HEK293 (cell line): ENCODE measurements around the gene RTP1.

Source experiments
- TCF7L2 ChIP-seq: IDR thresholded peaks from 2 replicates; pipeline ENCODE4 v1.6.1; 2011; ENCODE audit warnings: low read depth, mild to moderate bottlenecking, inconsistent platforms, low read length, moderate library complexity, borderline replicate concordance
- ZBTB1 ChIP-seq: fragments of 450-650 bp; formaldehyde crosslinking; IDR thresholded peaks from 2 replicates; pipeline ENCODE4 v1.5.1; 2016; ENCODE audit warnings: missing biosample characterization, missing genetic modification characterization
- ZBTB8A ChIP-seq: fragments of 450-650 bp; formaldehyde crosslinking; IDR thresholded peaks from 2 replicates; pipeline ENCODE4 v1.5.1; 2016; ENCODE audit warnings: missing biosample characterization, missing genetic modification characterization
- ZNF561 ChIP-seq: fragments of 450-650 bp; IDR thresholded peaks from 2 replicates; pipeline ENCODE4 v1.5.1; 2018; ENCODE audit warnings: missing biosample characterization, missing genetic modification characterization, borderline replicate concordance
- ZNF626 ChIP-seq: fragments of 450-650 bp; sonication (Bioruptor Pico); formaldehyde crosslinking; IDR thresholded peaks from 2 replicates; pipeline ENCODE4 v1.5.1; 2018; ENCODE audit warnings: missing biosample characterization, missing genetic modification characterization, inconsistent platforms
- ZNF837 ChIP-seq: fragments of 450-650 bp; formaldehyde crosslinking; IDR thresholded peaks from 2 replicates; pipeline ENCODE4 v1.5.1; 2016; ENCODE audit warnings: missing biosample characterization, missing genetic modification characterization
- TF ChIP-seq, protein P1 (sequence below): fragments of 450-650 bp; formaldehyde crosslinking; IDR thresholded peaks from 2 replicates; pipeline ENCODE4 v1.5.1; 2016; ENCODE audit warnings: missing biosample characterization, missing genetic modification characterization

DNA sequence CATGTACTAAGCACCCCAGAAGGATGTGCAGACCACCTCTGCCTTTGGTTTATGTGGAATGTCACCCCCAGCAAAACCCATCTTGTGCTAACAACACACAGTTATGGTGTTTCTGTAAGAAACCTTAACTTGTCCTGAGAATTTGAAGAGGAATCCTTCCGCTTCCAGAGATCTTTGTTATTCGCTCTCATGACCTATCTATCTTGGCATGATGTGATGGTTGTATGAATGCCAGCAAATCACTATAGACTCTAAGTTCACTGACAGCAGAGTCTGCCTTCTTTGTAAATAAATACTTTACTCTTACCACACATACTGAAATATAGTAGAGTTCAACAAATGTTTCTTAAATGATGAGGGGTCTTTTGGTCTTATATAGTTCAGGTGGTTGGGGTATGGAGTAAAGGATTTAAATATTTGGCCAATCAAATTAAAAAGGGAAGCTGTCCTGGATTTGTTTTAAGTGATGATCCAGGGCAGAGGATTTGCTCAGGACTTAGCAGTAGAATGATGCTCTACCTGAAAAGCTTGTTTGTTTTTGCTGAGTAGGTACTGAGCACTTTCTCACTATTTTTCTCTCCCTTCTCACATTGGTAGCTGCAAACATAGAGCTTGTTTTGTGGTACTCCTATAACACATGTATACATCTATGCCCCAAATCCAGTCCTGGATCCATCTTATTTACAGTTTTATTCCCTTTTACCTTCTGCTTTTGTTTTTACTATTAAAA lies 27.9 kb upstream of the RTP1 start:
- TF ChIP-seq, protein P1, sequence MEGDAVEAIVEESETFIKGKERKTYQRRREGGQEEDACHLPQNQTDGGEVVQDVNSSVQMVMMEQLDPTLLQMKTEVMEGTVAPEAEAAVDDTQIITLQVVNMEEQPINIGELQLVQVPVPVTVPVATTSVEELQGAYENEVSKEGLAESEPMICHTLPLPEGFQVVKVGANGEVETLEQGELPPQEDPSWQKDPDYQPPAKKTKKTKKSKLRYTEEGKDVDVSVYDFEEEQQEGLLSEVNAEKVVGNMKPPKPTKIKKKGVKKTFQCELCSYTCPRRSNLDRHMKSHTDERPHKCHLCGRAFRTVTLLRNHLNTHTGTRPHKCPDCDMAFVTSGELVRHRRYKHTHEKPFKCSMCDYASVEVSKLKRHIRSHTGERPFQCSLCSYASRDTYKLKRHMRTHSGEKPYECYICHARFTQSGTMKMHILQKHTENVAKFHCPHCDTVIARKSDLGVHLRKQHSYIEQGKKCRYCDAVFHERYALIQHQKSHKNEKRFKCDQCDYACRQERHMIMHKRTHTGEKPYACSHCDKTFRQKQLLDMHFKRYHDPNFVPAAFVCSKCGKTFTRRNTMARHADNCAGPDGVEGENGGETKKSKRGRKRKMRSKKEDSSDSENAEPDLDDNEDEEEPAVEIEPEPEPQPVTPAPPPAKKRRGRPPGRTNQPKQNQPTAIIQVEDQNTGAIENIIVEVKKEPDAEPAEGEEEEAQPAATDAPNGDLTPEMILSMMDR: no peak
- TF ChIP-seq ZBTB8A (tag by site-specific recombination) (no peak), ZNF626 (no peak), ZBTB1 (tag by site-specific recombination) (no peak), ZNF561 (tag by site-specific recombination) (no peak), ZNF837 (tag by site-specific recombination) (no peak), TCF7L2 (no peak)
